Left forelimb (tissue), 1 donor: ENCODE results near the gene ACO2.
A peak's percentile ranks its signal among the peaks of the same experiment; 100 is the strongest.
"Not testable (repeated sequence)": the region's sequence is repeated elsewhere in the genome, so short reads cannot be mapped to it uniquely, and the experiment has no call there.

Experiments
- DNase-seq: peaks from one replicate; pipeline ENCODE4 v3.0.0-alpha.2; 2018; ENCODE audit warnings: low spot score

ACO2 gene

DNA sequence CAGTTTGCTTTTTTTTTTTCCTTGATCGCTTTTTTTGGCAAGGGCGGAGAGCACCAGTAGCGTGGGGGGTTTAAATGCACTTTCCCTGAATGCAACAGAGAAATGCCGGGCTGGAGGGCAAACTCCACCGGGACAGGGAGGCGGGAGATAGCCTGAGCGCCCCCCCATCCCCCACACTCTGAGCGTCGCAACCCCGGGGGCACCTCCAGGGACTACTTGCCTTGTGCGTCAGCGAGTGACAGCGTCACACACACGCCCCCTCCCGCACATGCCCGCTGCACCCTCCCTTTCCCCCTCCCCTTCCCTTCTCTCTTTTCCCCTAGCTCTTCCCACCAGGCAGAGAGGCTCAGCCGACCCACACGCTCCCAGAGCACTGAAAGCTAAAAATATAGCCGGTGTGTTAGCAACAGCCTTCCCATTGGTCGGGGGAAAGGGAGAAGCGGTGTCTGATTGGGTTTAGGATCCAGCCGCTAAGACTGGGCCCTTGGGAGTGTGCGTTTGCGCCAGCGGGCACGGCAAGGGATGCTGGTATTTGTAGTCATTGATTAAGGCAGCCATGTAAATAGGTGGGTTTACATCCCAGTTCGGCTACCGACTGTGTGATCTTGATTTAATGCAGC, 20.6 kb upstream of the ACO2 start:
- peak; percentile 97 for DNase-seq

DNA sequence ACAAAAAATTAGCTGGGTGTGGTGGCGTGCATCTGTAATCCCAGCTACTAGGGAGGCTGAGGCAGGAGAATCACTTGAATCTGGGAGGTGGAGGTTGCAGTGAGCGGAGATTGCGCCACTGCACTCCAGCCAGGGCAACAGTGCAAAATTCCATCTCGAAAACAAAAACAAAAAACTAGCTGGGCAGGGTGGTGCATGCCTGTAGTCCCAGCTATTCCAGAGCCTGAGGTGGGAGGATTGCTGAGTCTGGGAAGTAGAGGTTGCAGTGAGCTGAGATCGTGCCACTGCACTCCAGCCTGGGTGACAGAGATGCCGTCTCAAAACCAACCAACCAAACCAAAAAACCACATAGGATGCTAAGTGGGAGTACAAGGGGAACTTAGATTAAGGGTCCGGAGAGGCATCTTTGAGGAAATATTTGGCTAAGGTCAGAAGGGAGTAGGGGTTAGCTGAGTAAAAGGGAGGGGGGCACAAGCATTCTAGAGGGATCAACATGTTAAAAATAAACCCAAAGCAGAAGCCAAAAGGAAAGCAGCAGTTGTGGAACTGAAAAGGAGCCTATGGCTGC, 10.7 kb upstream of the ACO2 start:
- DNase-seq: no peak

- DNase-seq: no peak
These were observed 9.5 kb upstream of the ACO2 start for GRCh38 chr22:41459431-41459830.

GRCh38 chr22:41460071-41460470, 8.8 kb upstream of the ACO2 start:
- DNase-seq: not testable (repeated sequence)

GRCh38 chr22:41461901-41462300, 7.0 kb upstream of the ACO2 start:
- no peak for DNase-seq

DNA sequence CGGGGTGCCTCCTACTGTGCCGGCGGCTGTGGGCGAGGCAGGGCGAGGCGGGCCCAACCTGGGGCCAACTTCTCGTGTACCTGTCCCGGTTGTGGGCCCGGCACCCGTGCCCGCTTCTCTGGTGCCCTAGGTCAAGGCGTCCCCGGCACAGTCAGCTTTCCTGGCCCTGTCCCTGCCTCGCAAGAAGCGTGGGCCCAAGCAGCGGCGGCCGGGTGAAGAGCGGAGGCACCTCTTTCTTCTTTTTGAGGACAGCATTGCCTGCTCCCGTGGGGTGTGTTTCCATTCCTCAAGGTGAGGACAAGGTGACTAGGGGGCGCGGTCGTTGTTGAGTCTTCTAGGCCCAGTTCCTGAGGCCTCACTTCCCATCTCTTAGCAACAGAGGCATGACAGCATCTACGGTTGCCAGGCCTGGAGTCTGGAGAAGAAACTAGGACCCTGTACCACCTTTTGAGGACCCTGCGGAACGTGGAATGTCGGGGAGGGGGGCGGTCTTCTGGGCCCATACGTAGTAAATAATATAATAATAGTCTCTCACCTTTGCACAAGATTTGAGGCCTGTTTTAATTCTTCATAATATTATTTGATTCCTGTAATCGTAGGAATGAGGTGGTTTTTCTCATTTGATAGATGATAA, 418 bp downstream of the ACO2 start:
- no peak for DNase-seq

DNA sequence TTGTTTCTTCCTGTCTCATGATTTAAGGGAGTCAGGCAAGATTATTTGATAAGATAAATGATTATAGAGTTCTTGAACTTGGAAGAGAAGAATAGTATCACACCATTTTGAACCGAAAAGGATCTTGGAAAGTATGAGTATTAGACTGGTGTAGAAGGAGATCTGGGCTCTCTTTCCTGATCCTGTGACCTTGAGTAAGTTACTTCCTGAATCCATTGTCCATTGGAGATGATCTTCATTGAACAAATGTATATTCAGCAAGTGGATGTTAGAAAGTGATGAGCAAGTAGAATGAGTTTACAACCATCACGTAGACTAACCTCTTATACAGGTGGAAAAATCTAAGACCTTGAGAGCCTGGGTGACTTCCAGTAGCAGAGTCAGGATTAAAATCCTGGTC, 2.0 kb downstream of the ACO2 start:
- DNase-seq: no peak

GRCh38 chr22:41471568-41471967, 2.7 kb downstream of the ACO2 start:
- no peak for DNase-seq

- DNase-seq: no peak
These were observed 6.0 kb downstream of the ACO2 start for GRCh38 chr22:41474872-41475451.

DNA sequence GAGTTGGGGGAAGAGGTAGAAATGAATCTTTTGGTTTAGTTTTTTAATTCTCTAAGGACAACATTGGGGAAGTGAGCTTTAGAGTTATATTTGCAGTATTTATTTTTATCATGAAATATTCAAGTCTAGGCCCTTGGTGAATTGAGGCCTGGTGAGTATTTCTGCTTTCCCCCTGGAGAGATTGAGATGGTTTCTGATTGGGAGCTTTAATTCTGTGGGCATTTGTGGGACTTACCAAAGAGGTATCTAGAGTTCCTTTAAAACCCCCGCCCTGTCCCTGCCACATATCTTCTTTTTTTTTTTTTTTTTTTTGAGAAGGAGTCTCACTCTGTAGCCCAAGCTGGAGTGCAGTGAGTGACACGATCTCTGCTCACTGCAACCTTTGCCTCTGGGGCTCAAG, 9.6 kb downstream of the ACO2 start:
- DNase-seq: no peak

- DNase-seq: no peak
These were observed 10.1 kb downstream of the ACO2 start for GRCh38 chr22:41478891-41479521.

GRCh38 chr22:41479671-41480396, 10.9 kb downstream of the ACO2 start:
- no peak for DNase-seq

DNA sequence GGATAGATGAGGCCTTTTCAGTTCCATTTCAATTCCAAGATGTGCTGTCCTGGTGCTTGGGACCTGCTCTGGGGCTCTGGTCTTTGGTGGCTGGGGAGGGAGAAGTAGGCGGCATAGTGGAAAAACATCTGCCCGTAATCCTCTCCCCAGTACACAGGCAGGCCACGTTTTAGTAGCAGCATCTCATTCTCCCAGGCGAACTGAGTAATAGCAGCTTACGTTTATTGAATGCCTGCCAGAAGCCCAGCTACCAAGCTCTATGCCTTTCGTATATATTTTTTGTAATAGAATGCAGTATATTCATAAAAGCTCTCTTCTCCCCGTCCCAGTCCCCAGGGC, 11.4 kb downstream of the ACO2 start:
- DNase-seq: no peak

- no peak for DNase-seq
These were observed 12.4 kb downstream of the ACO2 start for GRCh38 chr22:41481131-41481830.

DNA sequence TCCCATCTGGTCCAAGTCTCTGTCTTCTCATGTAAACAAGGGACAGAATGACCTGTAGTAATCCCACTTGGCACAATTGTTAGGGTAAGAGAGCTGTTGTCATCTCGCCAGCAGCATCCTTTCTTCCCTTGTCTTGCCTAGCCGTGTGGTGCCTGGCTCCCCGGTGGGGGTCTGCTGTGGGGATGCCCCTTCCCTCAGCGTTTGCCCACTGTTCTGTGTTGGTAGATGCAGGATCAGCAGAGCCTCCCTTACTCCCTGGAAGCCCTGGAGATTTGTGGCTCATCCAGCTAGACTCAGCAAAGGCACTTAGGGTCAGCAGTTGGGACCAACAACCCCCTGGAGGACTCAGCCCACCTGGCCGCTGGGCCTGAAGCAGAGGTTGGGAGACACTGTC, 13.0 kb downstream of the ACO2 start:
- no peak for DNase-seq

GRCh38 chr22:41482319-41482935, 13.5 kb downstream of the ACO2 start:
- DNase-seq: no peak

DNA sequence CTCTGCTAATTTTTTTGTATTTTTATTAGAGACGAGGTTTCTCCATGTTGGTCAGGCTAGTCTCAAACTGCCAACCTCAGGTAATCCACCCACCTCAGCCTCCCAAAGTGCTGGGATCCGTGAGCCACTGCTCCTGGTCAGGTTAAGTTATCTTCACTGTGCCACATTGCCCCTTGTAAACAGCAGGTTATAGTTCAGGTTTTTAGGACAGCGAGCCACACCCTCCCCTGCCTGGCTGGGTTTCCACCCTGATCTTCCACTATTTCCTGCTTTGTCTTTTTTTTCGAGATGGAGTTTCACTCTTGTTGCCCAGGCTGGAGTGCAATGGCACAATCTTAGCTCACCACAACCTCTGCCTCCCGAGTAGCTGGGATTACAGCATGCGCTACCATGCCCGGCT, 16.1 kb downstream of the ACO2 start:
- no peak for DNase-seq

GRCh38 chr22:41487037-41487935, 18.4 kb downstream of the ACO2 start:
- DNase-seq: no peak

GRCh38 chr22:41488076-41488475, 19.2 kb downstream of the ACO2 start:
- no peak for DNase-seq
